T47D (cell line): Measurements from ENCODE around the gene CCT8L2.
"Not testable (repeated sequence)": the region's sequence is repeated elsewhere in the genome, so short reads cannot be mapped to it uniquely, and the experiment has no call there.

Experiments
- DNase-seq, 2 experiments: peaks; one replicate each; pipeline versions ENCODE4 v3.0.0 to v3.0.0-alpha.2; 2011 to 2012; ENCODE audit warnings: low read depth in 1 of 2, low spot score in 1 of 2
- JUND ChIP-seq: IDR thresholded peaks from 2 replicates; pipeline ENCODE4 v1.6.1; 2012; ENCODE audit warnings: low read depth
- in situ Hi-C: cut with HindIII; loops from 2 replicates; pipeline ENCODE4 v1.10.0; 2016; ENCODE audit warnings: low sequenced_read_pairs, low pct_unique_long_range_greater_than_20kb

Gene CCT8L2

DNA sequence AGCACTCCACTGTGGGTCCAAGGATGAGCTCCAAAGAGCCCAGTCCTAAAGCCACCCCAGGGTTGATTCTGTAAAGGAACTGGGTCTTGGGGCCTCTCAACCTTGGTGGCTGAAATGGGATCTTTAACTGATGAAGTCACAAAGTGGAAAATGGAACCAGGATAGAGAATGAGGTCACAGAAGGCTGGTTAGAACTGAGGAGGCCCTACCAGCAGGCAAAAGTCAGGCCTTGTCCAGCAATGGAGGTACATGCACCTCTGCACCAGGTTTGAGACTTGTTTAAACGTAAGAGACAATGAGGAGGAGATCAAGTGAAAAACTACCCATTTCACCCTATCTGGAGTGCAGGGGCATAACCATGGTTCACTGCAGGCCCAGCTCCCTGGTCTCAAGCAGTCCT, at the start of gene CCT8L2:
TSS of gene CCT8L2 (minus strand) at position 101 of the 400 bp plus-strand sequence. CDS start 260 bp downstream, outside the sequence.
- DNase-seq, in situ Hi-C loops: not testable (repeated sequence)

DNA sequence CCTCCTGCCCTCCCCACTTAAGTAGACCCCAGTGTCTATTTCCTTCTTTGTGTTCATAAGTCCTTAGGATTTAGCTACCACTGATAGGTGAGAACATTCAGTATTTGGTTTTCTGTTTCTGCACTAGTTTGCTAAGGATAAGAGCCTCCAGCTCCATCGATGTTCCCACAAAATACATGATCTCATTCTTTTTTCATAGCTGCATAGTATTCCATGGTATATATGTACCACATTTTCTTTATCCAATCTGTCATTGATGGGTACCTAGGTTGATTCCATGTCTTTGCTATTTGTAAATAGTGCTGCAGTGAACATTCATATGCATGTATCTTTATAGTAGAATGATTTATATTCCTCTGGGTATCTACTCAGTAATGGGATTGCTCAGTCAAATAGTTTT, 42.8 kb upstream of the CCT8L2 start:
- in situ Hi-C loops, DNase-seq: not testable (repeated sequence)

GRCh38 chr22:16634092-16634491, 41.5 kb upstream of the CCT8L2 start:
- DNase-seq, in situ Hi-C loops: not testable (repeated sequence)

DNA sequence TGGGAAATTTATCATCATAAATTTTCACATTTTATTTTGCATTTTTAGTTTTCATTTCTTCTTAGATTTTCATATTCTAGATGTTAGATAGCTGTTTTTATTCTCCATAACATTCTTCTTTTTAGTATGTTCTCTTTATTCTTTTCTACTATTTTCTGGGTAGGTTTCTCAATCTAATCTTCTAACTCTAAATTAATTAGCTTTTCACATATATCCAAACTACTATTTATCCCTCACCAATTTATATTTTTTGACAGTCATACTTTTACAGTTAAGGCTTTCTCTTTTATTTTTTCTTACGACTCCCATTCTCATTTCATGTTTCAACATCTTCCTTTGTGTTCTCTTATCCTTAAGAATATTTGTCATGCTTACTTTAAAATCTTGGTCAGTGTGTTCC, 35.9 kb upstream of the CCT8L2 start:
- DNase-seq, in situ Hi-C loops: not testable (repeated sequence)

GRCh38 chr22:16625018-16625417, 32.4 kb upstream of the CCT8L2 start:
- in situ Hi-C loops, DNase-seq: not testable (repeated sequence)

DNA sequence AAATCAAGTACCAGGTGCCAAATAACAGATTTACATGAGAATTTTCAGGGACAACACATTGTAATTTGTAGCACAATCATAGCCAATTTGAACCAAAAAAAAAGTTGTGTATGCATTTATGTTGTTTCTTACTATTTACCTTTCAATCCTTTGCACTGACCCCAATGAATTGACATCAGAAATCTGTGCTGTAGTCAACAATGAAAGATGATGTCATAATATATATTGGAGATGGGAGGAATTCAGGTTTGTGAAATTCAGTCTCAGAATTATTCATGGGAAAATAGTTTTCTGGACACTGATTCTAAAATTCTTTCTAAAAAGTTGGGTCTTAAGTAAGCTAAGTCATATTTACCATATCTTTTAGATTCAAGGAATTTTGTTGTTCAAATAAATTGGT, 31.0 kb upstream of the CCT8L2 start:
- DNase-seq, in situ Hi-C loops: not testable (repeated sequence)

- in situ Hi-C loops, DNase-seq: not testable (repeated sequence)
Measured at GRCh38 chr22:16617516-16617915, 24.9 kb upstream of the CCT8L2 start.

DNA sequence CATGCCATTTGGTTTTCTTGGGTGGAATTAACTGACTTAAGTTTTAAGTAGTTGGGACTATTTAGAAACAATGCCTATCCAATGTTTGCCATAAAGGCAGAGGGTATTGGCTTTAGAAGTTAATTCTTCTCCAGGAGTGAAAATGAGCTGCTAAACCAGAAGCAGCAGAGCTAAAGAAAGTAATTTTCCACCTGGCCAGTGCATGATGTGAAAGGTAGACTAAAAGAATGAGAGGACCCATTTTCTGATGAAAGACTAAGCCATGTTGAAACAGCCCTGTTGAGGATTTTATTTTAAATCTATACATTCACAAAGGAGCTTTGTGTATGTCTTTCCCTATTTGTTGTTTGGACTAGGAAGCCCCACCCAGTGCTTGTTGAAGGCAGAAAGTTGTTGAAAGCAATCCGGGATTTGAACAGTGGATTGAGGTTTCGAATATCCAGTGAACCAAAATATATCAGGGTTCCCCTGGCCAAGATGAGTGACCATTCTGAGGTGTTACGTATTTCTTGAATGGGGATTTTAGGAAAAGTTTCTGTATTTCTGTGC, 23.9 kb upstream of the CCT8L2 start:
- DNase-seq, in situ Hi-C loops: not testable (repeated sequence)

- in situ Hi-C loops, DNase-seq: not testable (repeated sequence)
Measured at GRCh38 chr22:16615606-16616245, 23.1 kb upstream of the CCT8L2 start.

DNA sequence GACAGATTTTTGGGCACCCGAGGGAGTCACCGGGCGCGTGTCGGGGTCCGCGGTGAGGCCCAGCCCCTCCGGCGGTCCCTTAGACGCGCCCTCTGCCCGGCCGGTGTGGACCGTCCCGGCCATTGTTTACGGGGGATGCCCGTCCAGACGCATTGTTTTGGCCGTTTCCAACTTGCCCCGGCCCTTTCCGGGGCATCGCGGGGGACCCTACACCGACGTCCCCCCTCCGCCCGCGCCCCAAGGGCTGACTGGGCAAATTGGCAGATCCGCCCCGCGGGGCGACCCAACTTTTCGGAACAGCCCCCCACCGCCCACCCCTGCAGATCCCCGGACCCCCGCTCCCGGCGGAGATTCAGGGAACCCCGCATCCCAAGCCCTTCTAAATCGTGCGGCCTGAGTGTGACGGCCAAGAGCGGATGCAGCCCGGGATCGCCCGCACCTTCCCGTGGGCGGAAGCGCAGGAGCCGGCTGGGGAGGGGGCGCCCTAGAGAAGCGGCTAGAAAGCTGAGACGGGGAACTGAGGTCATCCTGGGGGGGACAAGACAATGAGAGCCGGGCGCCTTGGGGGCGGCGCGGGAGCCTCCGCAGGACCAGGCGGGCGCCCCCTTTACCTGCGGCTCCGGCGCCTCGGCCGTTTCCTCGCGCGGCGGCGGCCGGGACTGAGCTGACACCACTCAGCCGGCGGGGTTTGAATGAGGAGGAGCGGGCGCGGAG, 17.1 kb upstream of the CCT8L2 start:
- DNase-seq = no peak
- in situ Hi-C loops = no loop called here
- no peak for TF ChIP-seq JUND

- no peak for DNase-seq
- no peak for TF ChIP-seq JUND
- in situ Hi-C loops = no loop called here
Measured at GRCh38 chr22:16608931-16609330, 16.3 kb upstream of the CCT8L2 start.

GRCh38 chr22:16604257-16604998, 11.8 kb upstream of the CCT8L2 start:
- DNase-seq, in situ Hi-C loops: not testable (repeated sequence)

DNA sequence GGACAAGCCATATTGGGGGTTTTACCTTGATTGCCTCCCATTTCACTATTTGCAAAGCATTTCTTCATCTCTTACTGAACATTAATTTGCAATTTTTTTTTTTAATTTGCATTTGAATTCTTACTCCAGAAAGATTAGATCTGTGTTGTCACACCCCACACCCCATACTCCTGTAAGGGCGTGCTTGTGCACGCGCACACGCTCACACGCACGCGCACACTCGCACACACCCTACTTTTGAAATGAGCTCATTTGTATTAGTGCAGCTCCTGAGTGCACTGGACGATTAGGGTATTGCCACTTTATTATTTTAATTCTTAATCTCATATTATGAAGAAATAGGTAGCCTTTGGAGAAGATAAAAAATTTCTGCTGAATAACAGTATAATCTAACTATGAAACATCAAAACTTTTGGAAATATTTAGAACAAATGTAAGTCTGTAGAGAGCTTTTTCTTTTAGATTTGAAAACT, 11.2 kb upstream of the CCT8L2 start:
- DNase-seq, in situ Hi-C loops: not testable (repeated sequence)
